HL-60 (cell line): ENCODE measurements around the gene CLRN3.

Experiments used
- DNase-seq, 2 experiments: peaks; one replicate each; pipeline ENCODE4 v3.0.0-alpha.2; 2010 to 2020; ENCODE audit warnings: low read depth in 1 of 2, low spot score in 1 of 2
- H3K27ac ChIP-seq: fragments of 250-450 bp; sonication (Bioruptor Pico); replicated peaks from 2 replicates; pipeline ENCODE4 v1.5.1; 2020; ENCODE audit warnings: mild to moderate bottlenecking, moderate library complexity
- H3K27me3 ChIP-seq: fragments of 250-450 bp; sonication (Bioruptor Pico); 2 replicates; pipeline ENCODE4 v1.5.1; 2021; ENCODE audit warnings: mild to moderate bottlenecking, moderate library complexity; ENCODE audit not compliant: insufficient read depth, poor library complexity, severe bottlenecking
- H3K4me3 ChIP-seq: replicated peaks from 2 replicates; pipeline ENCODE4 v1.5.1; 2011; ENCODE audit warnings: mild to moderate bottlenecking, control low read depth, low read length; ENCODE audit not compliant: insufficient read depth
- CTCF ChIP-seq: IDR thresholded peaks from one replicate; pipeline ENCODE4 v1.5.1; 2011; ENCODE audit warnings: low read length, control low read depth, inconsistent platforms; ENCODE audit not compliant: insufficient read depth
- GABPA ChIP-seq: IDR thresholded peaks from 2 replicates; pipeline ENCODE4 v1.6.1; 2012; ENCODE audit warnings: low read depth
- POLR2AphosphoS5 ChIP-seq: IDR thresholded peaks from 2 replicates; pipeline ENCODE4 v1.6.1; 2012; ENCODE audit warnings: low read depth
- REST ChIP-seq: IDR thresholded peaks from 2 replicates; pipeline ENCODE4 v1.6.1; 2012; ENCODE audit warnings: low read depth; ENCODE audit not compliant: insufficient replicate concordance
- SPI1 ChIP-seq: IDR thresholded peaks from 2 replicates; pipeline ENCODE4 v1.6.1; 2012; ENCODE audit warnings: low read depth, mild to moderate bottlenecking, borderline replicate concordance

CLRN3 gene

GRCh38 chr10:127873901-127874470 lies 18.8 kb downstream of the CLRN3 start:
- Histone ChIP-seq H3K27ac (no peak overlapping the region), H3K27me3 (no peaks in the 10 kb centered on the region), H3K4me3 (no peak overlapping the region)
- no peak for TF ChIP-seq GABPA
- TF ChIP-seq CTCF, result no peak
- TF ChIP-seq REST, result no peak
- TF ChIP-seq SPI1, result no peak
- no peak for TF ChIP-seq POLR2AphosphoS5
- DNase-seq, result no peak

- TF ChIP-seq REST (no peak), POLR2AphosphoS5 (no peak), SPI1 (no peak), CTCF (no peak), GABPA (no peak)
- H3K4me3 ChIP-seq, result no peak overlapping the region
- no peak overlapping the region for H3K27ac ChIP-seq
- DNase-seq, result peak in 1 of 2 experiments; percentile 18
- no peaks in the 10 kb centered on the region for H3K27me3 ChIP-seq
These were observed 19.7 kb downstream of the CLRN3 start for GRCh38 chr10:127872871-127873600.

- H3K27me3 ChIP-seq, result no peaks in the 10 kb centered on the region
- H3K4me3 ChIP-seq, result no peak overlapping the region
- TF ChIP-seq REST, result no peak
- TF ChIP-seq GABPA, result no peak
- no peak for TF ChIP-seq POLR2AphosphoS5
- TF ChIP-seq CTCF, result no peak
- TF ChIP-seq SPI1, result no peak
- H3K27ac ChIP-seq, result no peak overlapping the region
- DNase-seq, result no peak
These were observed 20.6 kb downstream of the CLRN3 start for GRCh38 chr10:127872011-127872761.
